ENCODE results near the gene SH2D3C.

SH2D3C gene

DNA sequence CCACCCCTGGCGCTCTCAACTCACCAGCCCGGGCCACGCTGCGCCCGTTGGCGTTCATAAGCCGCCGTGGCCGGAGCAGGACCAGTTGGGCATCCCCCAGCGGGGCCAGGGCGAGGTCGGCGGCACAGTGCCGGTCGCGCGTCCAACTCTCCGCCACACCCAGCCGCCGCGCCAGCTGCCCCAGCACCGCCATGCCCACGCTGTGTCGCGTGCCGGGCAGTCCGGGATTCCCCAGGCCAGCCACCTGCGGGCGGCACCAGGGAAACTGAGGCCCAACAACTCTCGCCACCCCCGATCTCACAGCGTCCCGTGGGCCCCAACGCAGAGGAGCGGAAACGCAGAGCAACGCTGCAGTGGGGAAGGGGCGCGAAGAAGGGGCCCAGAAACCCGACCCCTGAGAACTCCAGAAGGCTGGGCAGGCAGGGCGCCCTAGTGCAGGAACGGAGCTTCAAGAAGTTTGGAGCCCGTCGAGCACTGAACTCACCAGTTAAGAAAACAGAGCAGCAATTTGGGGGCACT, 63.5 kb downstream of the SH2D3C start:
- no peak for FAIRE-seq

DNA sequence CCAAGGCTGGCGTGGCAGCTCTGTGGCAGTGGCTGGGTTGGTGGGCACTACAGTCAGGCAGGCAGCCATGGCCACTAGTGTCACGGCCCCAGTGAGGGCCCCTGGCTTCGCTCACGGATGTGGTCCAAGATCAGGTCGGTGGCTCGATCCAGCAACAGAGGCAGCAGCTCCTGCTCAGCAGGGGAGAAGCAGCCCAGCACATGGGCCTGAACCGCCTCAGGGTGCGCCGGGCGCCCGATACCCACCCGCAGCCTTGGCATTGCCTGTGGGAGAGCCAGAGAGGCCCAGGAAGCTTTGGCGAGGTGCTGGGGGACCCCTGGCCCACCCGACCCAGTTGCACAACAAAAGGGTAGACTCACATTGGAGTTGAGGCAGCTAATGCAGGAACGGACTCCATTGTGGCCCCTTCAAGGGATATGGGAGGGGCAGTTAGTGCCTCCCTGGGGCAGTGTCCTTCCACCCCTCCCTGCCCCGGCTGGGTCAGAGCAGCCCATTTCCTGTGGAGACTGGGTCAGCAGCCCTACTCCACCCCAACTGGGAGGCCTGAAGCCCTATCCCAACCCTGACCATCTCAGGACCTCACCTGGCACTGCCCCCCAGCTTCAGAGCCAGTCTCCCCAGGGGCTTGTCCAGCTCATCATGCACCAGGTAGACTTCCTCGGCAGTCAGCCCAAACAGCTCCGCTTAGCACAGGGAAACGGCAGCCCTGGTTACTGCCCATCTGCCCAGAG, 64.3 kb downstream of the SH2D3C start:
- no peak for FAIRE-seq

DNA sequence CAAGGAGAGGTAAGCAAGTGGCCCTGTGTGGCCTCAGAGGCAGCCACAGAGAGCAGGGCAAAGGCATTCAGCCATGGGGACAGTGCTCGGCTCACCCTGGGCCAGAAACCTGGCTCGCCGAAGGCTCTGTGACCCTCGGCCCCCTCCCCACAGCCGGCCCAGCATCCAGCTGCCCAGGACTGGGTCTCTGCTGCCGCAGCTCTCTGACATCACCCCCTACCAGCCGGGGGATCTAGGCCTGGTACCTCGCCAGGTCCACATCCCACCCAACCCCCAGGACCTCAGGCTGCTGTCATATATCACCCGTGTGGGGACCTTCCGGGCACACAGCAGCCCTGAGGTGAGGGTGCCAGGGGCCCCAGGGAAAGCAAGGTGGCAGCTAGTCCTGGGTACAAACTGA, 65.6 kb downstream of the SH2D3C start:
- FAIRE-seq, result no peak

DNA sequence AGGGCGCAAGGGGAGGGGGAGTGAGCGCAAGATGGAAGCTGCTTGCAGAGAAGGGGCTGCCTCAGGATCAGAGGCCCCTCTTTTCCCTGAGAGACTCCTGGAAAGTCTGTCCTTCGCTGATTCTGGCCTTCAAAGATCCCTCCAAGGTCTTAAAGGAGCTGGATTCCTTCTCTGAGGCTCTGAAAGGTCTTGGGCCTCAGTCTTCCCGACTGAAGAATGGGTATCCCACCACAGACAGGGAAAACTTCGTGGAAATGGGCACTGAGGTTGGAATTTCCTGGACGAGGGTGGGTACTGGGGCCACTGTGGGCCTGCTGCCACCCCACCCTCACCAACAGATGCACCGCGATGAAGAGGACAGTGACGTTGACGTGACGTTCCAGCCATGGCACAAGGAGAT, 66.1 kb downstream of the SH2D3C start:
- FAIRE-seq, result no peak

DNA sequence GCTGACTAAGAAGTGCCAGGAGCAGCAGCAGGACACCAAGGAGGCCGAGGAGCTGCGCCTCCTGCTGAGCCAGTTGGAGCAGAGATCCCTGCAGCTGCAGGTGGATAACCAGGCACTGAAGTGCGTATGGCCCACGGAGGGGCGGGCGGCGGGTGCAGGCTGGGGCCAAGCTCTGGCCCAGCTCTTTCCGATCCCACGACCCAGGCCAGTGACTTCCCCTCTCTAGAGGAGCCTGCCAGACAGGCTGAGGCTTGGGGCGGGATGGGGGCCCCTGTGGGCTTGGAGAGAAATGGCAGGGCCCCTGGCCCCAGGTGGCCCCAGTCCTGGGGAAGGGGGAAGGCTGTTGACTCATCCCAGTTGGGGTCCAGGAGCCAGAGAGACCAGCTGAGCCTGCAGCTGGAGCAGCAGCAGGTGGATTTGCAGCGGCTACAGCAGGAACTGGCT, 66.6 kb downstream of the SH2D3C start:
- FAIRE-seq, result no peak

DNA sequence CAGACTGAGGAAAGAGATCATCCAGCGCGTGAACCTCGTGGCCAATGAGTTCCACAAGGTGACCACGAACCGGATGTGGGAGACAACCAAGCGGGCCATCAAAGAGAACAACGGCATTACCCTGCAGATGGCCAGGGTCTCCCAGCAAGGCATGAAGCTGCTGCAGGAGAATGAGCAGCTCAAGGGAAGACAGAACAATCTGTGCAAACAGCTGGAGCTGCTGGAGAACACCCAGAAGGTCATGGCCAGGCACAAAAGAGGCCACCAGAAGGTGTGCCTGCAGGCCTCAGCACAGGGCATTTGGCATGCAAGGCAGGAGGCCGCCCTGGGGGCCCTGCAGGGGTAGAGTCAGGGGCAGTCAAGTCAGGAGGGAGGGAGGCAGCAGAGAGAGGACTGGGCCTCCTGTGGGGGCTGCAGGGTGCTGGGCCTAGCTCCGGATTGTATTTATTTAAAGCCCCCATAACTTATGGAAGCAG, 67.2 kb downstream of the SH2D3C start:
- FAIRE-seq, result no peak

DNA sequence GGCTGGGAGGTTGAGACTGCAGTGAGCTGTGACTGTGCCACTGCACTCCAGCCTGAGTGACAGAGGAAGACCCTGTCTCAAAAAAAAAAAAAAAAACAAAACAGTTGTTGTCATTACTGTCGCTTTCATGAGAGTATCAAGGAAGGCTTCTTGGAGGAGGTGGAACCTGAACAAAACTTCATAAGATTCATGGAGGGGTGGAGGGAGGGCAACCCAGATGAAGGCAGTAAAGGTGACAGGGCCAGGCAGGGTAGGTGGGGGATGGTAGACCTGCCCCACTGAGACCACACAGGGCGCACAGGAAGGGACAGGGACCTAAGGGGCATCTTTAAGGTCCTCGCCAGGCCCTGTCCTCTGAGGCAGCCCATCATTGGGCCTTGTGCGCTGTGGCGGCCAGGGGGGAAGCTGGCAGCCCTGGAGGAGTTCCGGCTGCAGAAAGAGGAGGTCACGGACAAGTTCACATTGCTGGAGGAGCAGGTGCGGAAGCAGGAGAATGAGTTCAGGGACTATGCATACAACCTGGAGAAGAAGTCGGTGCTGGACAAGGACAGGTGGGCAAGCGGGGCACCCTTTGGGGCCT, 68.2 kb downstream of the SH2D3C start:
- FAIRE-seq, result no peak

DNA sequence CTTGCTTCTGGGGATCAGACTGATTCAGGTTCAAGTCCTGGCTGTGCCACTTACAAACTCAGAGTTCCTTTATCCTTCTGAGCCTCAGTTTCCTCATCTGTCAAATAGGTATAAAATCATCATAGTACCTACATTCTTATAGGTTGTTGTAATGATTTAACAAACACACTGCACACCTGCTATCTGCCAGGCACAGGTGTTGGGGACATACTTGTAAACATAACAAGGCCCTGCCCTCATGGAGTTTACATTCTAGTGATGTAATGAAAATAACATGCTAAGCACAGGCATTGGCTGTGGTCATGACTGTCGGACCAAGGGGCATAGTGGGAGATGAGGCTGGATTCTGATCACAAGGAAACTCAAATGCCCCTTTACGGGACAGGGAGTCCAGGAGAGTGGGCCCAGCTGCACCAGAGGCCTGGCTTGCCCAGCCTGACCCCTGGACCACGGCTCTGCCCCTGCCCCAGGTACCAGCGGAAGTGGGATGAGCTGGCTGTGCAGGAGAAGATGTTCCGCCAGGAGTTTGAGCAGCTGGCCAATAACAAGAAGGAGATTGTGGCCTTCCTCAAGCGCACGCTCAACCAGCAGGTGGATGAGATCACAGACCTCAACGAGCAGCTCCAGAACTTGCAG, 69.4 kb downstream of the SH2D3C start:
- FAIRE-seq, result no peak

DNA sequence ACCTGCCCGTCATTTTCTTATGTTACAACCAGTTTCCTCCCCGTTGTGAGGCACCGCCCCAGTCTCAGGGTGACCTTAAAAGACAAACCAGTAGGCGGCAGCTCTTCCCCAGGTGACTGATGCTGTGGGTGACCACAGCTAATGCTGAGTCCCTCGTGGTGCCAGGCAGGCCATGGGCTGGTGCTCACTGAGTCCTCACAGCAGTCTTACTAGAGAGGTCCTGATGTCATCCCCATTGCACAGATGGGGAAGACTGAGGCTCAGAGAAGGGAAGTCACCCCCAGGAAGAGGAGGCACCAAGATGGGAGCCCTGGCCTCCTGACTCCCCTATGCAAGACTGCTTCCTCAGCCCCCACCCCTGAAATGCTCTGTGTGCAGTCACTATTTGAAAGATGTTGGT, 70.7 kb downstream of the SH2D3C start:
- FAIRE-seq, result no peak

DNA sequence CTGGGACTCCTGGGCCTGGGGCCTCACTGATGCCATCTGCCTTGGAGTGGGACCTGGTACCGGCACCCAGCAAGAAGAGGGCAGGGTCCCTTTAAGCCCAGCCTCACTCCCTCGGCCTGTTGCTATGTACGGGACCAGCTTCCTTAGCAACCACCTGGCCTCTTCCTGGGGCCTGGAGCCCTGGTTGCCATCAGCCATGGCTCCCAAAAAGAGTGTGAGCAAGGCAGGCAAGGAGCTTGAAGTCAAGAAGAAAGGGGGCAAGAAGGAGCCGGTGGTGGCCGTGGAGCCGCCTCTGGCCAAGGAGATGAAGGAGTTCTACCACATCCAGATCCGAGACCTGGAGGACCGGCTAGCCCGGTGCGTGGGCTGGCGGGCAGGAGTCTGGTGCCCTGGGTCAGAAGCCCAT, 71.6 kb downstream of the SH2D3C start, which contains the start of gene CFAP157:
Gene CFAP157 (plus strand): TSS at position 153 of the 406 bp plus-strand sequence. CDS start 44 bp downstream, at position 197.
- no peak for FAIRE-seq

DNA sequence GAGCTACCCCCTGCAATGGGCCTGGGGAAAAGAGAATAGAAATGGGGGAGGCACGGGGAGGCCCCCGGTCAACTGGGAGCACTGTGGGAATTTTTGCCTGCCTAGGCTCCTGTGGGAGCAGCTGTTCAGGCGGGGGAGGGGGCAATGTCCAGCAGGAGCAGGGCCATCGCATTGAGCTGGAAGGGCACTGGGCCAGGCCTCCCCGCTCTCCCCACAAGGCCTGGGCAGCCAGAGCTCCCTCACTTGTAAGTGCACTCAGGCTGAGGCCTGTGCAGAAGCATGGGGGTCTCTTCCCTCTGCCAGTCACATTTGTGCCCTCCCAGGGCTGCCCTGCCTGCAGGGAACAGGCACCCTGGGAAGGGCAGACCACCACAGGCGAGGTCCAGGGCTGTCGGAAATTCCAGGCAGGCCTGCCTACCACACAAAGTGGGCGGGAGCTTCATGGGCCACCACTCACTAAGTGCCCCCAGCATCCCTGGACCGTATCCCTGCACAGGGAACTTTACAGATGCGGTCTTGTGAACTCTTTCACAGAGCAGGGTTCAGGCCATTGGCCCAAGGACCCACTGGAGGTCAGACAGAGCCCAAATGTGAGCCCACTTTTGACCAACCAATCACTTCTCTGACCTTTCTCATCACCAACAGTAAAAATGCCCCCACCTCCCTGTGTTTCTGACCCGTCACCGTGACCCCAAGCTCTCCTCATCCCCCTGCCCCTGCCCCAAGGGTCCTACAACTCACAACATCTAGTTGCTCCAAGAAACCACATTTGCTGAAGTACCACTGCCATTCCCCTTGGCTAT, 72.7 kb downstream of the SH2D3C start:
- no peak for FAIRE-seq

DNA sequence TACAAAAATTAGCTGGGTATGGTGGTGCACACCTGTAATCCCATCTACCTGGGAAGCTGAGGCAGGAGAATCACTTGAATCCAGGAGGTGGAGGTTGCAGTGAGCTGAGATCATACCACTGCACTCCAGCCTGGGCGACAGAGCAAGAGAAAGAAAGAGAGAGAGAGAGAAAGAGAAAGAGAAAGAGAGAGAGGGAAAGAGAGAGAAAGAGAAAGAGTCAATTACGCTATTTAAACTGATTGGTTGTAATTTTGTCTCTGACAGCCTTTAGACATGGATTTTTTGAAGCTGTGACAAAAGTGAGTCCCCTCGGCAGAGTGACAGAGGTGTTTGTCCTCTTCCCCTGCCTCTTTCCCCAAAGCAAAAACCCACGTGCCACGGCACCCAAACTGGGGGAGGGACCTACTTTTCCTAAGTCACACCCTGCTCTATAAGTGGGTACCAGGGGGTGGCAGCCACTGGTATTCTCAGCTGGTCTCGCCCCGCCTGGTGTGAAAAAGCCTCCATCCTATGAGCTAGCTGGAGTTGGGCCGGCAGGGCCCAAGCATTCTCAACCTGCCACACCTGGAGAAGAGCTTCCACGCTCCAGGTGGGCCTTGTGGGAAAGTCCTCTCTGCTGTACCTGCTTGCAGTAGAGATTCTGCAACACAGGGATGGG, 75.0 kb downstream of the SH2D3C start:
- FAIRE-seq, result no peak

DNA sequence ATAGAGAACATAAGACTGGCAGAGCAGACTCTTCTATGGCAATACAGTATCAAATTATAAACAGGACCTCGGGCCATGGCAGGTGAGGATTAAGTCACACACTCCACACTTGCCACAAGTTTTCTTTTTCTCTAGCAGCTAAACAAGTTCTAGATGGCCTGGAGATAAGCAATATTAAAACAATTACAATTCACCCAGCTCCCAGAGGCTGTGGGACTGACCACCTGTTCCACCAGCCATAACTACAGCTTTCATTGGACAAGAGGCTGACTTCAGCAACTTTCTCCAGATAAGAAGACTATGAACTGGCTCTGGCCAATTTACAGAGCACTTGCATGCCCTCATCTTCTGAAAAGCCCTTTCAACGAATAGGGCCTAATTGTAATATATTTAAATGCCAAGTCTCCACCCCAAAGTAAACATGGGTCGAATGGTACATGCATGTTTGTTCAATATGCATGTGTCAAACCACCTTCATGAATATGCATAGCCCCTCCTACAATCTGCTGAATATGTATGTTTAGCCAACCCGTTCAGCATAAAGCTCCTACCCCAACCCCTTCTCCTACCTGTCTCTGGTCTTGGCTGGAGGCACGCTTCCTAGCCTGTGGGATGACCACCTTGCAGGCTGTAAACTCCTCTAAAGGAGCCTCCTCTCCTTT, 77.7 kb downstream of the SH2D3C start:
- no peak for FAIRE-seq

DNA sequence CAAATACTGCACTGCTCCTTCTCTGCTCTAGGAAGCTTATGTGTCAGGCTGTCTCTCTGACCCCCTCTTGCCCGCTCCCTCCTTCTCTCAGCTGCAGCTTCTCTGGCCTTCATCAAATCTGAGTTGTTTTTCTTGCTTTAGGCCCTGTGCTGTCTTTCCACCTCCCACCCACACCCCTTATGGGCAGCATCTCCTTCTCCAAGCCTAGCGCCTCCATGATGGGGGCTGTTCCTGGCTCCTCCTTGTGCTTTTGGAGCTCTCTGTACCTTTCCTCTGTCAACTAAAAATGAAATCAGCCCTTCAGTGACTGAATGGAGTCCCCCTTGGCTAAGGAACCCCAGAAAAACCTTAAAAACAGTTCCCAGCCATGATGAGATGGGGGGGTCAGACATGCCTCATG, 78.3 kb downstream of the SH2D3C start:
- FAIRE-seq, result no peak

DNA sequence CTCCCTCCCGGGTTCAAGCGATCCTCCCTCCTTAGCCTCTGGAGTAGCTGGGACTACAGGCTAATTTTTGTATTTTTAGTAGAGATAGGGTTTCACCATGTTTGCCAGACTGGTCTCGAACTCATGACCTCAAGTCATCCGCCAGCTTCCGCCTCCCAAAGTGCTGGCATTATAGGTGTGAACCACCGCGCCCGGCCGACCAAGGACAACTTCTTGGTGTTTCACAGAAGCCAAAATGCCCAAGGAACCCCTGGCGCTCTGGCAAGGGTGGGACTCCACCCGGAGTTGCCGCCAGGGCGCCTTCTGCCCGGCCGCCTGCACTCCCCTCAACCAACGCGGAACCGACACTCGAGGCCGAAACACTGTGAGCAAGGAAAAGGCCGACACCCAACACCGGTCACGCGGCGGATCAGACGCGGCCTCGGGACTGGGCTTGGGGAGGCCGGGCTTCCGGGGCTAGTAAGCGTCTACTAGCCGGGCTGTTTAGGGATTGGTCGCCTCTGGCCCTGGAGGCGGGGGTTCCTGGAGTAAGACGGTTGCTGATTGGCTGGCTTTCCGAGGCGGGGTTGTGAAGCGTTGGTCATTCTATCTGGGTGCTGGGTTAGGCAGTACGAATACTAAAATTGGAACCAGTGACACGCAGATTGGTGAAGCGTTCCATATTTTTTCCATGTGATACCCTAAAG, 79.3 kb downstream of the SH2D3C start:
- no peak for FAIRE-seq

DNA sequence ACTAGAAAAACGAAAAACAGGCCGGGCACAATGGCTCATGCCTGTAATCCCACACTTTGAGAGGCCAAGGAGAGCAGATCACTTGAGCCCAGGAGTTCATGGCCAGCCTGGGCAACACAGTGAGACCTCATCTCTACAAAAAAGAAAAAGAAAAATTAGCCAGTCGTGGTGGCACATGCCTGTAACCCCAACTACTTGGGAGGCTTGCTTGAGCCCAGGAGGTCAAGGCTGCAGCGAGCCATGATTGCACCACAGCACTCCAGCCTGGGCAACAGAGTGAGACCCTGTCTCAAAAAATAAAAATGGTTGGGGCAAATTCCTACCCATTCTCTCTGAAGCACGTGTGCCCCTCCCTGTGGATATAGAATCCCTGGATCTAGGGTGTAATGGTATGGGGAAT, 80.1 kb downstream of the SH2D3C start:
- no peak for FAIRE-seq

DNA sequence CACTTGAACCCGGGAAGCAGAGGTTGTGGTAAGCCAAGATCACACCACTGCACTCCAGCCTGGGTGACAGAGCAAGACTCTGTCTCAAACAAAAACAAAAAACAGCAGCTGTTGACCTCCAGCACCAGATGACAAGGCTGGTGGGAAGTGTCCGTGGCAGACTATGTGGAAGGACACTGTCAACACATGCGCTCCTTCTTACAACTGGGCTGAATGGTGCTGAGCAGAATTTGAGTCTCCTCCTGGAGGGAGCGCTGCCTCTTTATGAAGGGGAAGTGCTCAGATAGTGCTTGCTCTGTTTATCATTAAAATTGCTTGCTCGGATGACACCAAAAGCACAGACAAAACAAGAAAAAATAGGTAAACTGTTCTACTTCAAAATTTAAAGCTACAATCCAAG, 80.9 kb downstream of the SH2D3C start:
- no peak for FAIRE-seq

DNA sequence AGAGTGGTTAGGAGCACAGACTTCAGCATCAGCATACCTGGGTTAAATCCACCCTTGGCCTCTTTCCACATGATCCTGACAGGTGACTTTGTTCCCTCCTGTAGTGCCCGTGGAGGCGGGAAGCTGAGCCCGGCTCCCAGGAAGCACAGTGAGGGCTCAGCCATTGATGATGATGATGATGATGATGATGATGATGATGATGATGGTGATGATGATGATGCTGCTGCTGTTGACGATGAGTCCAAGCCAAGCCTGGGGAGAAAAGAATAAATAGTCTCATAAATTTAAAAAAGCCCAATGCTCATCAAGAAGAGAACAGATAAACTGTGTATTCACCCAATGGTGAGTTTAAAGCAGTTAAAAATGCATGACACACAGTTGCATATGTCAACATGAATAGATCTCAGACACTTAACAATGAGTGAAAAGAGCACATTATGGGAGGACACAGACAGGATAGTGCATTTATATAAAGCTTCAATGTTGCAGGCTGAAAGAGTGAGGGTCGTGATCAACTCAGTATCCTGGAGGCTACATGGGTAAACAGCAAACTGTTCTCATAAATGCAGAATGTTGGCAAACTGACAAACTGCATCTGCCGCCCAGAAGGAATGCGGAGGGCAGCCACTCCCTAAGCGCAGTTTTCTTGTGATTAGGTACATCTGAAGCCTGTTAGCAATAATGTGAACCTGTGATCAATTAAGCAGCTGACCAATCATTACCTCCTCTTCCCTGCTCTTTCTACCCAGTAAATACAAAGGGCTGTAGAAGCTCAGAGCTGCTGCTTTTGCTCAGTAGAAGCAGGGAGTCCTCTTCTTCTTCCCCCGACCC, 83.4 kb downstream of the SH2D3C start:
- no peak for FAIRE-seq

DNA sequence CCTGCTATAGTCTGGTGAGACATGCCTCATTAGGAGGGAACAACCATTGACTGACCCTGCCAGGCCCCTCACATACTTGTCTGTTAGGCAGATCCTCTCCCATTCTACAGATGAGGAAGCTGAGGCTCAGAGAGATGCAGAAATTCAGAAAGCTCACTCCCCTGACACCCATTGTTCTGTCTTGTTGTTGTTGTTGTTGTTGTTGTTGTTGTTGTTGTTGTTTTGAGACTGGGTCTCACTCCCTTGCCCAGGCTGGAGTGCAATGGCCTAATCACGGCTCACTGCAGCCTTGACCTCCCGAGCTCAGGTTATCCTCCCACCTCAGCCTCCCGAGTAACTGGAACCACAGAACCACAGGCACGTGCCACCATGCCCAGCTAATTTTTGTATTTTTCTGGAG, 84.8 kb downstream of the SH2D3C start:
- FAIRE-seq, result no peak

DNA sequence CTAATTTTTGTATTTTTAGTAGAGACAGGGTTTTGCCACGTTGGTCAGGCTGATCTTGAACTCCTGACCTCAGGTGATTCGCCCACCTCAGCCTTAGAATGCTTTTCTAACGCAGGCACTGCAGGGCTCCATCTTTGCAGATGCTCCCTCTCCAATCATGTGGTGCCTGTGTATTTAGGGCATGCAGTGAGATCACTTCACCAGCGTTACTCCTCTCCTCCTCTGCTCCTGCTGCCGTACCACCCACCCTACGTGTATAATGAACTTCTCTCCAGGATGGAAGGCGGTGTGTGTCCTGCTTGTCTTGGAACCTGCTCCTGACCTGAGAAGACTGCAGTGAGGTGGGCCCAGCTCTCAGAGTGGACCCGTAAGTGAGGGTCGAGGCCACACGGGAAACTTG, 85.3 kb downstream of the SH2D3C start:
- FAIRE-seq, result no peak

Measured in A204.1 (cell line).